ENCODE data around the gene DCBLD1. TPM values are rescaled to one million over a fixed set of nuclear protein-coding genes. Genes with fewer than 3 reads are reported as not detected.
"Not testable (repeated sequence)": the region's sequence is repeated elsewhere in the genome, so short reads cannot be mapped to it uniquely, and the experiment has no call there.

DCBLD1 gene
- total and polyA plus RNA-seq, 2 donors (not counting 1 experiment from before 2014, with no cell fraction given), result 35.2 to 44.4 TPM

DNA sequence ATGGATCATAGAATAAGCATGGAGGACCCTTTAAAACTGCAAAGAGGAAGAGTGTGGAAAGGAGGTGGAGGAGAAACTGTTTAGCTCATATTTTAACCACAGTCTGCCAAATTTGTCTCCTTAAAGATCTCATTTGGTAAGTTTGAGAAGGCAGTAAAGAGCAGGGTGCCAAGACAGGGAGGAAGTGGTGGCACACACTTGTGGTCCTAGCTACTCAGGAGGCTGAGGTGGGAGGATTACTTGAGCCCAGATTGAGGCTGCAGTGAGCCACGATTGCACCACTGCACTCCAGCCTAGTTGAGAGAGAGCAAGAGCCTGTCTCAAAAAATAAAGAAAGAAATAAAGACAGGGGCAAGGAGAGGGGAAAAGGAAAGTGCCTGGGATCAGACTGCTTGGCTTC, 16.8 kb upstream of the DCBLD1 start:
- H3K9ac ChIP-seq (ENCODE audit: insufficient read depth, low read length), result no peak overlapping the region
- H4K20me1 ChIP-seq (ENCODE audit: control insufficient read depth, extremely low read depth, insufficient read depth, low read length), result no peaks in the 10 kb centered on the region
- H3K9me3 ChIP-seq (ENCODE audit: control insufficient read depth, insufficient read depth, low read depth, low read length), result no peaks in the 10 kb centered on the region
- H3K4me2 ChIP-seq (ENCODE audit: extremely low read depth, insufficient read depth, low read length), result no peak overlapping the region
- H3K4me3 ChIP-seq (replicated peaks in 1 of 4; ENCODE audit: control extremely low read depth in 1 of 4, insufficient read depth in 1 of 4, low read depth in 3 of 4, low read length in 4 of 4), result no peak overlapping the region
- no peaks in the 10 kb centered on the region for H3K36me3 ChIP-seq (ENCODE audit: control insufficient read depth, insufficient read depth, low read length)
- DNase-seq (ENCODE audit: low read depth in 2 of 2), result no peak
- H3K79me2 ChIP-seq (ENCODE audit: control insufficient read depth, insufficient read depth, low read length), result no peaks in the 10 kb centered on the region
- TF ChIP-seq EZH2 (IDR thresholded peaks at IDR 0.05; ENCODE audit: low read length, missing control alignments), result no peak
- TF ChIP-seq, protein P1, sequence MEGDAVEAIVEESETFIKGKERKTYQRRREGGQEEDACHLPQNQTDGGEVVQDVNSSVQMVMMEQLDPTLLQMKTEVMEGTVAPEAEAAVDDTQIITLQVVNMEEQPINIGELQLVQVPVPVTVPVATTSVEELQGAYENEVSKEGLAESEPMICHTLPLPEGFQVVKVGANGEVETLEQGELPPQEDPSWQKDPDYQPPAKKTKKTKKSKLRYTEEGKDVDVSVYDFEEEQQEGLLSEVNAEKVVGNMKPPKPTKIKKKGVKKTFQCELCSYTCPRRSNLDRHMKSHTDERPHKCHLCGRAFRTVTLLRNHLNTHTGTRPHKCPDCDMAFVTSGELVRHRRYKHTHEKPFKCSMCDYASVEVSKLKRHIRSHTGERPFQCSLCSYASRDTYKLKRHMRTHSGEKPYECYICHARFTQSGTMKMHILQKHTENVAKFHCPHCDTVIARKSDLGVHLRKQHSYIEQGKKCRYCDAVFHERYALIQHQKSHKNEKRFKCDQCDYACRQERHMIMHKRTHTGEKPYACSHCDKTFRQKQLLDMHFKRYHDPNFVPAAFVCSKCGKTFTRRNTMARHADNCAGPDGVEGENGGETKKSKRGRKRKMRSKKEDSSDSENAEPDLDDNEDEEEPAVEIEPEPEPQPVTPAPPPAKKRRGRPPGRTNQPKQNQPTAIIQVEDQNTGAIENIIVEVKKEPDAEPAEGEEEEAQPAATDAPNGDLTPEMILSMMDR (conservative IDR thresholded peaks at IDR 0.05 in 1 of 2, IDR thresholded peaks at IDR 0.05 in 1 of 2; ENCODE audit: low read depth in 1 of 2, low read length in 2 of 2), result no peak
- peaks cover 2% of the 10 kb centered on the region for H3K4me1 ChIP-seq (ENCODE audit: control insufficient read depth, extremely low read depth, insufficient read depth, low read length)
- no peaks in the 10 kb centered on the region for H3K27me3 ChIP-seq (ENCODE audit: control insufficient read depth, insufficient read depth, low read length)
- no peak overlapping the region for H3K27ac ChIP-seq (ENCODE audit: insufficient read depth, low read length)
- H2AFZ ChIP-seq (ENCODE audit: low read length), result no peak overlapping the region

DNA sequence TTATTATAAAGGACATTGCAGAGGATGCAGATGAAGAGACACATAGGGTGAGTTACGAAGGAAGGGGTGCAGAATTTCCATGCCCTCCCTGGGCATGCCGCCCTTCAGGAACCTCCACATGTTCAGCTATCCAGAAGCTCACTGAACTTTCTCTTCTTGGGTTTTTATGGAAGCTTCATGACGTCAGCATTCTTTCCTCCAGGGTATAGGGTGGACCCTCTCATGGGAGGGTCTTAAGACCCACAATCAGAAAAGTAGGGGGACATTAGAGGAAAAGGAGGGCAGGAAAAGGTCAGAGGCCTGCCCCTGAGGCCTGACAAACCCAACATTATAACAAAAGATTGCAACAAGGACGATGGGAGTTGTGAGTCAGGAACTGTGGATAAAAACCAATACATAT, 14.6 kb upstream of the DCBLD1 start:
- DNase-seq (ENCODE audit: low read depth in 2 of 2), result no peak
- TF ChIP-seq EZH2 (IDR thresholded peaks at IDR 0.05; ENCODE audit: low read length, missing control alignments), result no peak
- TF ChIP-seq, protein P1 (conservative IDR thresholded peaks at IDR 0.05 in 1 of 2, IDR thresholded peaks at IDR 0.05 in 1 of 2; ENCODE audit: low read depth in 1 of 2, low read length in 2 of 2), result no peak
- Histone ChIP-seq H3K36me3 (ENCODE audit: control insufficient read depth, insufficient read depth, low read length) (no peaks in the 10 kb centered on the region), H3K4me1 (ENCODE audit: control insufficient read depth, extremely low read depth, insufficient read depth, low read length) (peaks cover 2% of the 10 kb centered on the region), H2AFZ (ENCODE audit: low read length) (no peak overlapping the region), H4K20me1 (ENCODE audit: control insufficient read depth, extremely low read depth, insufficient read depth, low read length) (no peaks in the 10 kb centered on the region), H3K9ac (ENCODE audit: insufficient read depth, low read length) (no peak overlapping the region), H3K27ac (ENCODE audit: insufficient read depth, low read length) (no peak overlapping the region), H3K4me2 (ENCODE audit: extremely low read depth, insufficient read depth, low read length) (no peak overlapping the region), H3K79me2 (ENCODE audit: control insufficient read depth, insufficient read depth, low read length) (no peaks in the 10 kb centered on the region), H3K4me3 (replicated peaks in 1 of 4; ENCODE audit: control extremely low read depth in 1 of 4, insufficient read depth in 1 of 4, low read depth in 3 of 4, low read length in 4 of 4) (no peak overlapping the region), H3K27me3 (ENCODE audit: control insufficient read depth, insufficient read depth, low read length) (no peaks in the 10 kb centered on the region), H3K9me3 (ENCODE audit: control insufficient read depth, insufficient read depth, low read depth, low read length) (no peaks in the 10 kb centered on the region)

DNA sequence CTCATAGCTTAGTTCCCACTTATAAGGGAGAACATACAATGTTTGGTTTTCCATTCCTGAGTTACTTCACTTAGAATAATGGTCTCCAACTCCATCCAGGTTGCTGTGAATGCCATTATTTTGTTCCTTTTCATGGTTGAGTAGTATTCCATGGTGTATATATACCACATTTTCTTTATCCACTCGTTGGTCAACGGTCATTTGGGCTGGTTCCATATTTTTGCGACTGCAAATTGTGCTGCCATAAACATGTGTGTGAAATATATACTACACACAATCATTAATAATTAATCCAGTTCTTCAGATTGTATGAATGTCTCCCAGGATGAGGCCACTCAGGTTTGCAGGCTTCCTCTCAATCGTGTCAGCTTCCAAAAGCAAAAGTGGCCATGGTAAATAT, 13.9 kb upstream of the DCBLD1 start:
- not testable (repeated sequence) for H3K4me2 ChIP-seq (ENCODE audit: extremely low read depth, insufficient read depth, low read length); H4K20me1 ChIP-seq (ENCODE audit: control insufficient read depth, extremely low read depth, insufficient read depth, low read length); H3K79me2 ChIP-seq (ENCODE audit: control insufficient read depth, insufficient read depth, low read length); H3K27me3 ChIP-seq (ENCODE audit: control insufficient read depth, insufficient read depth, low read length); H3K4me3 ChIP-seq (replicated peaks in 1 of 4; ENCODE audit: control extremely low read depth in 1 of 4, insufficient read depth in 1 of 4, low read depth in 3 of 4, low read length in 4 of 4); H3K4me1 ChIP-seq (ENCODE audit: control insufficient read depth, extremely low read depth, insufficient read depth, low read length); H3K36me3 ChIP-seq (ENCODE audit: control insufficient read depth, insufficient read depth, low read length); H3K27ac ChIP-seq (ENCODE audit: insufficient read depth, low read length); DNase-seq (ENCODE audit: low read depth in 2 of 2); H2AFZ ChIP-seq (ENCODE audit: low read length); H3K9ac ChIP-seq (ENCODE audit: insufficient read depth, low read length); H3K9me3 ChIP-seq (ENCODE audit: control insufficient read depth, insufficient read depth, low read depth, low read length)
